Measurements from ENCODE around the gene S100G. TPM values are rescaled to one million over a fixed set of nuclear protein-coding genes. Genes with fewer than 3 reads are reported as not detected.

Gene S100G
- polyA plus RNA-seq, 1 of the 3 experiments (the other 2 are of a cell fraction): not detected

GRCh38 chrX:16661495-16661894, 11.5 kb downstream of the S100G start:
- no peaks in the 10 kb centered on the region for H3K27me3 ChIP-seq (ENCODE audit: insufficient read depth)
- TF ChIP-seq RXRA (IDR thresholded peaks at IDR 0.05; ENCODE audit: borderline replicate concordance, low read depth) (no peak), SMC3 (IDR thresholded peaks at IDR 0.05; ENCODE audit: low read depth, low read length) (no peak), MAX (IDR thresholded peaks at IDR 0.05; ENCODE audit: low read depth) (no peak), GABPA (IDR thresholded peaks at IDR 0.05; ENCODE audit: low read depth) (no peak)
- ChIA-PET CTCF (interaction anchor here (1.3 kb wide), 1 partner anchor 216 kb away, joined by 3 read pairs; no protein-coding TSS in a partner anchor), POLR2A (no interaction called here)
- H3K79me2 ChIP-seq (ENCODE audit: insufficient read depth): no peaks in the 10 kb centered on the region
- H3K9ac ChIP-seq: no peak overlapping the region
- H4K20me1 ChIP-seq (ENCODE audit: insufficient read depth): no peaks in the 10 kb centered on the region
- H3K4me2 ChIP-seq: no peak overlapping the region
- no peak overlapping the region for H3K27ac ChIP-seq (ENCODE audit: low read depth in 2 of 2, low read length in 1 of 2)
- H3K4me1 ChIP-seq (ENCODE audit: control insufficient read depth in 1 of 2, insufficient read depth in 2 of 2, low read depth in 1 of 2, low read length in 1 of 2): peaks cover 0 to 26% of the 10 kb centered on the region in 2 experiments; a peak in 1 of 4 replicates
- no peak for DNase-seq
- H2AFZ ChIP-seq (ENCODE audit: low read depth): no peak overlapping the region
- no peaks in the 10 kb centered on the region for H3K9me3 ChIP-seq
- peaks cover 0 to 4% of the 10 kb centered on the region in 2 experiments for H3K36me3 ChIP-seq (replicated peaks in 1 of 2; ENCODE audit: control insufficient read depth in 1 of 2, insufficient read depth in 2 of 2, low read length in 1 of 2)
- 59% methylated on average over 2 of the region's 2 CpGs for WGBS (ENCODE audit: low lambda C conversion rate)
- no peaks in the 10 kb centered on the region for H3K9me2 ChIP-seq
- H3F3A ChIP-seq (replicated peaks; ENCODE audit: insufficient read depth): peaks cover 42% of the 10 kb centered on the region
- H3K4me3 ChIP-seq (ENCODE audit: low read depth in 2 of 2, low read length in 1 of 2): no peak overlapping the region

- no peaks in the 10 kb centered on the region for H3K79me2 ChIP-seq (ENCODE audit: insufficient read depth)
- ChIA-PET POLR2A (no interaction called here), CTCF (interaction anchor here (1.3 kb wide), 1 partner anchor 217 kb away, joined by 3 read pairs; no protein-coding TSS in a partner anchor)
- H3K9ac ChIP-seq: no peak overlapping the region
- H3K9me3 ChIP-seq: no peaks in the 10 kb centered on the region
- H3K4me2 ChIP-seq: no peak overlapping the region
- H3K4me3 ChIP-seq (ENCODE audit: low read depth in 2 of 2, low read length in 1 of 2): no peak overlapping the region
- H3K36me3 ChIP-seq (replicated peaks in 1 of 2; ENCODE audit: control insufficient read depth in 1 of 2, insufficient read depth in 2 of 2, low read length in 1 of 2): peaks cover 0 to 4% of the 10 kb centered on the region in 2 experiments
- WGBS (ENCODE audit: low lambda C conversion rate): 78% methylated on average over 2 of the region's 2 CpGs
- H2AFZ ChIP-seq (ENCODE audit: low read depth): no peak overlapping the region
- H3F3A ChIP-seq (replicated peaks; ENCODE audit: insufficient read depth): peaks cover 42% of the 10 kb centered on the region
- H3K27ac ChIP-seq (ENCODE audit: low read depth in 2 of 2, low read length in 1 of 2): no peak overlapping the region
- TF ChIP-seq TCF12 (IDR thresholded peaks at IDR 0.05): no peak
- no peak for TF ChIP-seq NFIC (IDR thresholded peaks at IDR 0.05; ENCODE audit: borderline replicate concordance)
- TF ChIP-seq, protein P1, sequence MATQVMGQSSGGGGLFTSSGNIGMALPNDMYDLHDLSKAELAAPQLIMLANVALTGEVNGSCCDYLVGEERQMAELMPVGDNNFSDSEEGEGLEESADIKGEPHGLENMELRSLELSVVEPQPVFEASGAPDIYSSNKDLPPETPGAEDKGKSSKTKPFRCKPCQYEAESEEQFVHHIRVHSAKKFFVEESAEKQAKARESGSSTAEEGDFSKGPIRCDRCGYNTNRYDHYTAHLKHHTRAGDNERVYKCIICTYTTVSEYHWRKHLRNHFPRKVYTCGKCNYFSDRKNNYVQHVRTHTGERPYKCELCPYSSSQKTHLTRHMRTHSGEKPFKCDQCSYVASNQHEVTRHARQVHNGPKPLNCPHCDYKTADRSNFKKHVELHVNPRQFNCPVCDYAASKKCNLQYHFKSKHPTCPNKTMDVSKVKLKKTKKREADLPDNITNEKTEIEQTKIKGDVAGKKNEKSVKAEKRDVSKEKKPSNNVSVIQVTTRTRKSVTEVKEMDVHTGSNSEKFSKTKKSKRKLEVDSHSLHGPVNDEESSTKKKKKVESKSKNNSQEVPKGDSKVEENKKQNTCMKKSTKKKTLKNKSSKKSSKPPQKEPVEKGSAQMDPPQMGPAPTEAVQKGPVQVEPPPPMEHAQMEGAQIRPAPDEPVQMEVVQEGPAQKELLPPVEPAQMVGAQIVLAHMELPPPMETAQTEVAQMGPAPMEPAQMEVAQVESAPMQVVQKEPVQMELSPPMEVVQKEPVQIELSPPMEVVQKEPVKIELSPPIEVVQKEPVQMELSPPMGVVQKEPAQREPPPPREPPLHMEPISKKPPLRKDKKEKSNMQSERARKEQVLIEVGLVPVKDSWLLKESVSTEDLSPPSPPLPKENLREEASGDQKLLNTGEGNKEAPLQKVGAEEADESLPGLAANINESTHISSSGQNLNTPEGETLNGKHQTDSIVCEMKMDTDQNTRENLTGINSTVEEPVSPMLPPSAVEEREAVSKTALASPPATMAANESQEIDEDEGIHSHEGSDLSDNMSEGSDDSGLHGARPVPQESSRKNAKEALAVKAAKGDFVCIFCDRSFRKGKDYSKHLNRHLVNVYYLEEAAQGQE (IDR thresholded peaks at IDR 0.05; ENCODE audit: low read depth, low read length): no peak
- TF ChIP-seq RXRA (IDR thresholded peaks at IDR 0.05; ENCODE audit: borderline replicate concordance, low read depth): no peak
- TF ChIP-seq MXI1 (IDR thresholded peaks at IDR 0.05; ENCODE audit: low read depth, low read length): no peak
- TF ChIP-seq EZH2phosphoT487 (IDR thresholded peaks at IDR 0.05; ENCODE audit: borderline replicate concordance, low read depth): no peak
- no peak for TF ChIP-seq TEAD4 (IDR thresholded peaks at IDR 0.05; ENCODE audit: borderline replicate concordance, insufficient read depth)
- TF ChIP-seq, protein P2, sequence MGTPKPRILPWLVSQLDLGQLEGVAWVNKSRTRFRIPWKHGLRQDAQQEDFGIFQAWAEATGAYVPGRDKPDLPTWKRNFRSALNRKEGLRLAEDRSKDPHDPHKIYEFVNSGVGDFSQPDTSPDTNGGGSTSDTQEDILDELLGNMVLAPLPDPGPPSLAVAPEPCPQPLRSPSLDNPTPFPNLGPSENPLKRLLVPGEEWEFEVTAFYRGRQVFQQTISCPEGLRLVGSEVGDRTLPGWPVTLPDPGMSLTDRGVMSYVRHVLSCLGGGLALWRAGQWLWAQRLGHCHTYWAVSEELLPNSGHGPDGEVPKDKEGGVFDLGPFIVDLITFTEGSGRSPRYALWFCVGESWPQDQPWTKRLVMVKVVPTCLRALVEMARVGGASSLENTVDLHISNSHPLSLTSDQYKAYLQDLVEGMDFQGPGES (IDR thresholded peaks at IDR 0.05; ENCODE audit: low read depth, low read length): no peak
- TF ChIP-seq CHD2 (IDR thresholded peaks at IDR 0.05; ENCODE audit: low read length, partially characterized antibody): no peak
- TF ChIP-seq FOXJ3 (CRISPR knock-in tag; IDR thresholded peaks at IDR 0.05): no peak
- TF ChIP-seq POLR2AphosphoS5 (IDR thresholded peaks at IDR 0.05; ENCODE audit: low read depth, low read length): no peak
- TF ChIP-seq GABPA (IDR thresholded peaks at IDR 0.05; ENCODE audit: low read depth): no peak
- H3K4me1 ChIP-seq (ENCODE audit: control insufficient read depth in 1 of 2, insufficient read depth in 2 of 2, low read depth in 1 of 2, low read length in 1 of 2): peaks cover 0 to 27% of the 10 kb centered on the region in 2 experiments; a peak in 1 of 4 replicates
- H4K20me1 ChIP-seq (ENCODE audit: insufficient read depth): no peaks in the 10 kb centered on the region
- no peak for DNase-seq
- no peaks in the 10 kb centered on the region for H3K9me2 ChIP-seq
- H3K27me3 ChIP-seq (ENCODE audit: insufficient read depth): no peaks in the 10 kb centered on the region
Observed at GRCh38 chrX:16662402-16662801, 12.4 kb downstream of the S100G start.
